HG03571 (cell line): ENCODE results near the gene ZNF311.
A peak's percentile ranks its signal among the peaks of the same experiment; 100 is the strongest.

Experiments
- ATAC-seq: cut with Tn5 transposase; IDR thresholded peaks from one replicate; pipeline ENCODE4 v1.9.1; 2021; ENCODE audit not compliant: unreplicated experiment

The ZNF311 gene

GRCh38 chr6:29005183-29005885 is at the start of gene ZNF311:
Gene ZNF311 (minus strand): TSS chr6:29005315. CDS start chr6:29003954, 1,361 bp downstream.
- ATAC-seq = no peak

- ATAC-seq = no peak
Measured at GRCh38 chr6:29051680-29052079, 46.6 kb upstream of the ZNF311 start.

- ATAC-seq = no peak
Measured at GRCh38 chr6:29045075-29045474, 40.0 kb upstream of the ZNF311 start, which contains the start of gene OR2W1. Gene OR2W1 (minus strand): TSS chr6:29045175. CDS start chr6:29045175, 0 bp downstream.

GRCh38 chr6:29035951-29036350 is 30.8 kb upstream of the ZNF311 start:
- ATAC-seq = no peak

- ATAC-seq = no peak
Measured at GRCh38 chr6:29028821-29029220, 23.7 kb upstream of the ZNF311 start.

GRCh38 chr6:29025927-29026585 is 20.9 kb upstream of the ZNF311 start:
- no peak for ATAC-seq

GRCh38 chr6:29021434-29021833 is 16.3 kb upstream of the ZNF311 start:
- no peak for ATAC-seq

- no peak for ATAC-seq
Measured at GRCh38 chr6:29019629-29020028, 14.5 kb upstream of the ZNF311 start.

GRCh38 chr6:29017428-29017802 is 12.3 kb upstream of the ZNF311 start:
- no peak for ATAC-seq

GRCh38 chr6:29016559-29017427 is 11.7 kb upstream of the ZNF311 start:
- peak; percentile 75 for ATAC-seq

GRCh38 chr6:29014729-29015608 is 9.9 kb upstream of the ZNF311 start:
- no peak for ATAC-seq

- no peak for ATAC-seq
Measured at GRCh38 chr6:29011276-29011734, 6.2 kb upstream of the ZNF311 start.

- ATAC-seq = no peak
Measured at GRCh38 chr6:29009358-29009757, 4.2 kb upstream of the ZNF311 start.

- ATAC-seq = no peak
Measured at GRCh38 chr6:29008089-29008488, 3.0 kb upstream of the ZNF311 start.

- ATAC-seq = no peak
Measured at GRCh38 chr6:28996844-28997510, 8.1 kb downstream of the ZNF311 start.

GRCh38 chr6:28995093-28995650 is 9.9 kb downstream of the ZNF311 start:
- no peak for ATAC-seq

- no peak for ATAC-seq
Measured at GRCh38 chr6:28988536-28989311, 16.4 kb downstream of the ZNF311 start.

- no peak for ATAC-seq
Measured at GRCh38 chr6:28985462-28986164, 19.5 kb downstream of the ZNF311 start.
